ENCODE results near the gene PIGU.

Gene PIGU

DNA sequence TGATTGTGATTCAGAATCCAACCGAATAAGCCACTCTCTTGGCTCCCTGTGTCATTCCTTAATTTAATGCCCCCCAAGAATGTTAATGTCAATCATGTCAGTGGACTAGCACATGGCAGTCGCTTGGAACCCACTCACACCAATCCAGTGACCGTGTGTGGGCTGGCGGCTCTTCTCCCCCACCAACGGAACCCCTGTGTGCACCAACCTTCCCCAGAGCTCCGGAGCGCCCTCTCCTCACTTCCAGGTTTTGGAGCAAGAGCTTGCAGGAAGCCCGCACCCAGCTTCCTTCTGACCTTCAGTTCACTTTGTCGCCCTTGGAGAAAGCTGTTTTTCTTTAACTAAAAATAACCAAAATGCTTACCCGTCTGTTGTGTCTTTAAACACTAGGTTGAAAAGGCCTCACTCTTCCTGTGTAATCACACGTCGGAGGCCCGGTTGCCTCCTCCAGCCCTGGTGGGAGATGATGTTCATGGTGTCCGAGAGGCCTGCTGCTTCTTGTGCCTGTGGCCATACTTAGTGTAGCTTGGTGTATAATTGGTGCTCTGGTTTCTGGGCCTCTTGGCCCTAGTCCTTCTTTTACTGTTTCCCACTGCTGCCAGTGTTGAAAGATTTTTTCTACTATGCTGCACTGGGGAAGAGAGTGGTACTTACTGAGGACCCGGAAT lies 136.2 kb downstream of the PIGU start:
- Mint-ChIP-seq H3K4me3 (no peak overlapping the region), H3K4me1 (ENCODE audit: low read depth) (peaks cover 24% of the 10 kb centered on the region), H3K36me3 (ENCODE audit: low read depth) (peaks cover 36% of the 10 kb centered on the region), H3K9me3 (no peaks in the 10 kb centered on the region), H3K27me3 (no peaks in the 10 kb centered on the region), H3K27ac (peak overlapping the region; percentile 42)

DNA sequence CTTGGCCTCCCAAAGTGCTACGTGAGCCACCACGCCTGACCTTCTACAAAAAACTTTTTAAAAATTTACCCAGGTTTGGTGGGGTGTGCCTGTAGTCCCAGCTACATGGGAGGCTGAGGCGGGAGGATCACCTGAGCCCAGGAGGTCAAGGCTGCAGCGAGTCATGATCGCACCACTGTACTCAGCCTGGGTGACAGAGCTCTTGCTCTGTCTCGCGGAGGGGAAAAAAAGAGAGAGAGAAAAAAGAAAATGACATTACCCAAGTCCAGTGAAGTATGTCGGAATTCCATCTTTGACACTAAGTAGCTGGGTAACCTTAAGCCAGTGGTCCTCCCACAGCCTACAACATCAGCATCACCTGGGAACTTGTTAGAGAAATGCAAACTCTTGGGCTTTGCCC lies 137.1 kb downstream of the PIGU start:
- H3K36me3 Mint-ChIP-seq (ENCODE audit: low read depth), result peaks cover 43% of the 10 kb centered on the region
- H3K4me1 Mint-ChIP-seq (ENCODE audit: low read depth), result peaks cover 23% of the 10 kb centered on the region
- H3K27ac Mint-ChIP-seq, result no peak overlapping the region
- H3K27me3 Mint-ChIP-seq, result no peaks in the 10 kb centered on the region
- H3K4me3 Mint-ChIP-seq, result no peak overlapping the region
- no peaks in the 10 kb centered on the region for H3K9me3 Mint-ChIP-seq

DNA sequence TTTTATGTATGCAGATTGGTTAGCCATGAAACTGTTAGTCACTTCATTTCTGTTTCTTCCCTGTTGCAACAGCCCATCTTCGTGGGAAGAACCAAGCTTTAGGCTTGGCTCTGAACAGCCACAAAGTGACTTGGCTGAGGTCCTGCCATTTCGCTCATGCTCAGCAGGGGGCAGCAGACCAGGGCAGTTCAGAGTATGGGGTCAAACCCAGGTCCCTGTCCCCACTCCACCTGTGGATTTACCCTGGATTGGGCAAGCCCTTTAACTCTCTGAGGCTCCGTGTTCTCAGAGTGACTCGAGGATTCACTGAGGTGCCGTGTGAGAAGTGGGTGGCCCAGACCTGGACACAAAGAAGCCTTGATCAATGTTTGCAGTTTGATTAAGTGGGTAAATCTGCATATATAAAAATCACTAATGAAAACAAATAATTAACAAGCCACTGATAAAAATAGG lies 138.2 kb downstream of the PIGU start:
- no peak overlapping the region for H3K27ac Mint-ChIP-seq
- peaks cover 13% of the 10 kb centered on the region for H3K4me1 Mint-ChIP-seq (ENCODE audit: low read depth)
- H3K36me3 Mint-ChIP-seq (ENCODE audit: low read depth), result peaks cover 49% of the 10 kb centered on the region
- H3K27me3 Mint-ChIP-seq, result no peaks in the 10 kb centered on the region
- no peaks in the 10 kb centered on the region for H3K9me3 Mint-ChIP-seq
- no peak overlapping the region for H3K4me3 Mint-ChIP-seq

DNA sequence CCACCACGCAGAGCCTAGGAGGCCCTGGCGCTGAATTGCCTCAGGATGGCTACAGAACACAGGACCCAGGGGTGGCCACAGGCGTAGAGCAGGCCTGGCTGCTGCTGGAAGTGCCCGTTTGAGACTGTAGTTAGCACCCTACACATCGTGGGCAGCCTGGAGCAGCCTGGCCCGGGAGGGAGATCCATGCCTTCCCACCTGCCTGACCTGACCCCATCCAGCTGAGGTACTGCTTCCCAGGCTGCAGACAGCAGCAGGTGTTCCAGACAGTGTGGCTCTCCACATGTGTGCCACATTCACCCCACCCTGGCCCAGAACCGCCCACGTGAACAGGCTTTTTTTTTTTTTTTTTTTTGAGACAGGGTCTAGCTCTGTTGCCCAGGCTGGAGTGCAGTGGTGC lies 139.2 kb downstream of the PIGU start:
- Mint-ChIP-seq H3K36me3 (ENCODE audit: low read depth) (peaks cover 49% of the 10 kb centered on the region), H3K4me3 (no peak overlapping the region), H3K27ac (no peak overlapping the region), H3K27me3 (no peaks in the 10 kb centered on the region), H3K9me3 (no peaks in the 10 kb centered on the region), H3K4me1 (ENCODE audit: low read depth) (peaks cover 12% of the 10 kb centered on the region)

DNA sequence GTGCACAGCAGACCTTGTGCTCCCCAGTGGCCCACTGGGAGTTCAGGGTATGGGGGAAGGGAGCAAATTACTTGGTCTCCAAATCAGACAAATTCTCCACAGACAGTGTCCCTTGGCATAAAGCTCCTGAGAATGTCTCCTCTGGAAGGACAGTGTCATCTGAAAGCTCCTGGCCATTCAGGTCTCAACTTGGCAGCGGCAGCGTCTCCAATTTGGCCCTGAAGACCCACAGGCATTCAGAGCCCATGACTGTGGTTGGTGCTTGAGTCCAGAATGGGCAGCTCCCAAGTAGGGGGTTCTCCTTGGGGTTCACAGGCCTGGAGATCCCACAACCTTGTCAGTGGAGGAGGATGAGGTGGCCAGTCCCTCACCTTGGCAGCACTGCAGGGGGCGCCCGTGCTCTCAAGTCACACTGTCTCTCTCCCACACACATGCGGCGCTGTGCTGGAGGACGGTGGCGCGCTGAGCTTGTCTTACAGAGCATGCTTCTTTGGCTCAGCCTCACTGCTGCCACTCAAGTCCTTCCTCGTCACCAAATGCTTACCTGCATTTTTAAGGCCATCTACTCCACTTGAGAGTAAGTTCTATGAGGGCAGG lies 140.0 kb downstream of the PIGU start:
- peaks cover 11% of the 10 kb centered on the region for H3K4me1 Mint-ChIP-seq (ENCODE audit: low read depth)

DNA sequence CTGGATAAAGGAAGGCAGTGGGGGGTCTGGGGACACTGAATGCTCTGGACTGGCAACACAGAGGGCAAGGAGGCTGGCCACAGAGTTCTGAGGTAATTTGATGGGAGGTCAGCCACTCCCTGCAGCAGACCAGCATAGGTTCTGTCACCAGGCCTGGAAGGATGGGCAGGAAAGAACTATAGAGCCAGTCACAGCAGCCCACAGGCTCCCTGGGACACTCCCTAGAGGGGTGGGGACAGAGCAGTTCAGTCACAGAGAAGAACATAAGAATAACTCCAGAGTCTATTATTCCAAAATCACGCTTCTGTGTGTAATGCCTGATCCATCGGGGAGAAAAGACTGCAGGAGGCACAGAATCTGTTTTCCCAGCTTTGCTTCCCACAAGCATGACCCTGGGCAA lies 141.0 kb downstream of the PIGU start:
- Mint-ChIP-seq H3K36me3 (ENCODE audit: low read depth) (peaks cover 41% of the 10 kb centered on the region), H3K9me3 (no peaks in the 10 kb centered on the region), H3K27ac (no peak overlapping the region), H3K27me3 (no peaks in the 10 kb centered on the region), H3K4me3 (no peak overlapping the region), H3K4me1 (ENCODE audit: low read depth) (peaks cover 5% of the 10 kb centered on the region)

More for the DNA sequence above, 140.0 kb downstream of the PIGU start:
- no peak overlapping the region for H3K27ac Mint-ChIP-seq
- H3K4me3 Mint-ChIP-seq, result no peak overlapping the region
- H3K9me3 Mint-ChIP-seq, result no peaks in the 10 kb centered on the region
- H3K27me3 Mint-ChIP-seq, result no peaks in the 10 kb centered on the region
- H3K36me3 Mint-ChIP-seq (ENCODE audit: low read depth), result peaks cover 49% of the 10 kb centered on the region

DNA sequence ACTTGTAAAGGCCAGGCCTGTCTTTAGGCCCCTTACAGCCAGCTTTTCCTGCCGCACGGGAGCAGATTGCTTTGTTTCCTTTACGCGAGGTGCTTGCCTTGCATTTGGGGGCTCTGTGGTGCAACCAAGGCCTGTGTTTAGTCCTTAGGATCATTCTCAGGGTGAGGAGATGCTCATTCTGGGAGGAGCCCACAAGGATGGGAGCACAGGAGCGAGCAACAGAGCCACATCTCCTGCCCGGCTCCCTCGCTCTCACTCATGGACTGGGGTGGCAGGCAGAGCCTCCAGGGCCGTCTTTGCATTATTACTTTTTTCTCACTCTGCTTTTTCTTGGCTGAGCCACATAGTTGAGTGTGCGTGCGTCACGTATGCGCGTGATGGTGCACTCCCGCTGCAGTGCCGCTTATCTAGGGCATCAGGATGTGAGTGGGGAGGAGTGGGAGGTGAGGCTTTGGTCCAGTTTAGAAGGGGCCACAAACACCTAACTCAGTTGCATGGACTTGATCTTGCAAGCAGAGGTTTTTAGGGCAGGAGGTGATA lies 141.5 kb downstream of the PIGU start:
- Mint-ChIP-seq H3K4me3 (no peak overlapping the region), H3K9me3 (no peaks in the 10 kb centered on the region), H3K36me3 (ENCODE audit: low read depth) (peaks cover 36% of the 10 kb centered on the region), H3K27me3 (no peaks in the 10 kb centered on the region), H3K27ac (no peak overlapping the region), H3K4me1 (ENCODE audit: low read depth) (peaks cover 4% of the 10 kb centered on the region)

DNA sequence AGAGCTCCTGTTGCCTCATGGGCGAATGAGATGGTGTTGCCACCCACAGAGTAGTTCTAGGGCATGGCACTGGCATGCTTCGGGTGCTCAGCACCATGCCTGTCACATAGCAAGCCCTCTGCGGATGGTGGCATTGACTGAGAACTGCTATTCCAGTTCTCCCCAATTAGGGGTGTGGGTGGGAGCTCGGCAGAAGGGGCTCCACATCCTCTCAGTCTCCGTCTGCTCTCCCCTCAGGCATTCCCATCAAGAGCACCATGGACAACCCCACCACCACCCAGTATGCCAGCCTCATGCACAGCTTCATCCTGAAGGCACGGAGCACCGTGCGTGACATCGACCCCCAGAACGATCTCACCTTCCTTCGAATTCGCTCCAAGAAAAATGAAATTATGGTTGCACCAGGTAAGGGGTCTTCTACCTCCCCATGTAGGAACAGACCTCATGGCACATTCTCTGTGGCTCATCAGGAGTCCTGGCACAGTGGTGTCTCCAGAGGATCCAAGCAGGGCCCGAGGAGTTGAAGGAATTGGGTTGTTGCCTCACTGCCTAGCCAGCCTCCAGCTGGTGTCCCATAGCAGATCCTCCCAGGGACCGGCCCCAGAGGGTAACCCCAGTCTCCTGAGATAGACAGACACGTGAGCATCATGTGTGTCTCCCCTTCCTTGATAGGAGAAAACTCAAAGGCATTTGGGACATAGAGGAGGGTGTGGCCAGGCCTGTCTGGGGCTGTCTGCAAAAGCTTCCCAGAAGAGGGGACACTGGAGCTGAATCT lies 142.3 kb downstream of the PIGU start:
- H3K36me3 Mint-ChIP-seq (ENCODE audit: low read depth), result peaks cover 31% of the 10 kb centered on the region

DNA sequence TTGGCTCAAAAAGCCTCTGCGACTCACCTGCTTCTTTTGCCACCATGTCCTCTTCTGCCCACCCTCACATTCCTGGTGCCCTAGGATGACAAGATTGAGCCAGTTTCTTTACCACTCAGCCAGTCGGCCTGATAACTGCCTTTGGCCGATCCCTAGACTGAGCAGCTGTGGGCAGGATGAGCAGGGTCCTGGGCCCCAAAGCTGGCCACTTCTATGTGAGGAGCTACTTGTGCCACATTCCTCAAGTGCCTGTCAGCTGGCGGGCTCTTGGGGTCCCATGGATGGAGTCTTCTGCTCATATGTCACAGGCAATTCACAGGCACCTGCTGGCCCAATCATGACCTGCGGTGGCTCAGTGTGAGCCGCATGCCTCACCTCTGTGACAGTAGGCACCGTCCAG lies 144.1 kb downstream of the PIGU start:
- Mint-ChIP-seq H3K27ac (no peak overlapping the region), H3K36me3 (ENCODE audit: low read depth) (peaks cover 31% of the 10 kb centered on the region), H3K9me3 (no peaks in the 10 kb centered on the region), H3K27me3 (no peaks in the 10 kb centered on the region), H3K4me3 (no peak overlapping the region), H3K4me1 (ENCODE audit: low read depth) (peaks cover 4% of the 10 kb centered on the region)

More for the DNA sequence above, 142.3 kb downstream of the PIGU start:
- H3K27ac Mint-ChIP-seq, result no peak overlapping the region
- peaks cover 4% of the 10 kb centered on the region for H3K4me1 Mint-ChIP-seq (ENCODE audit: low read depth)
- no peak overlapping the region for H3K4me3 Mint-ChIP-seq
- no peaks in the 10 kb centered on the region for H3K9me3 Mint-ChIP-seq
- no peaks in the 10 kb centered on the region for H3K27me3 Mint-ChIP-seq

DNA sequence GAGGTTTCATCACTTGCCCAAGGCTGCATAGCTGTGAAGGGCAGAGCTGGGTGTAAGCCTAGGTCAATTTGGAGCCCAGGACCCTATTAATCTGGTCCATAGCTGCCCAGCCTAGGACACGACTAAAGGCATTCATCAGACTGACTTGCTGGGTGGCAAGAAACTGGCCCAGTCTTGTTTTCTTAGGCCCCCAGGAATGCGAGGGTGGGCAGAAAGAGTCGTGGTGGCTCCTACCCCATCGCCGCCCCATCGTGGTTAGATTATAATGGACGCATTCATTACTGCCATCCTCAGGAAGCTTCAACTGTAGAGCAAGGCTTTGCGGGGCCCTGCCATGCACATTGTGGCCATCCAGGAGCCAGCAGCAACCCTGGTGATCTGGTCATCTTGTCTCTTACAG lies 144.6 kb downstream of the PIGU start:
- H3K27ac Mint-ChIP-seq, result no peak overlapping the region
- H3K36me3 Mint-ChIP-seq (ENCODE audit: low read depth), result peaks cover 31% of the 10 kb centered on the region

DNA sequence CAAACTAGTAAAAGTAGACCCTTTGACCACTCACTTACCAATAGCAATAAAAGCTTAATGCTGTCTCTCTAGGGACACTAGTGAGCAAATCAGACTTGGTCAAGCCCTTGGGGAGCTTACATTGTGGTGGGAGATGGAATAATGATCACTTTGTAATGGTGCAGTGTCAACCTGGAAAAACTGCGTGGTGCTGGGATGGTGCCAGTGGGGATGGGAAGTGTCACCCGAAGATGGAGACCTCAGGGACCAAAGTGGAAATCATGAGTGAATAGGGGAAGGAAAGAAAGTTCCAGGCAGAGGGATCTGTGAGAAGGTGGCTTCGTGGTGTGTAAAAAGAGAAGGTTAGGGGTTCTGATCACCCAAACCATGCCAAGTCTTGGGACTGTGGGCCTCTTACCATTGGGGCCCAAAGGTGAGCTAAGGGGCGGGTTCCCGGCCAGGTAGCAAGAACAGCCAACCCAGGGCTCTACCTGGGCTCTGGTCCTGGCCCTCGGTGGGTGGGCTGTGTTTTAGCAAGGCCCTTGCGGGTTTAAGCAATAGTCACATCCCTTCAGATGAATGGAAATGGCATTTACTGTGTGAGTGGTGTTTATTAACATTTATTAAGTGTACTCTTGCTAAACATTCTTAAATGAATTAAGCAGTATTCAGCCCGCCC lies 145.2 kb downstream of the PIGU start:
- H3K27ac Mint-ChIP-seq, result no peak overlapping the region
- no peaks in the 10 kb centered on the region for H3K27me3 Mint-ChIP-seq
- no peaks in the 10 kb centered on the region for H3K9me3 Mint-ChIP-seq
- H3K4me3 Mint-ChIP-seq, result no peak overlapping the region
- H3K4me1 Mint-ChIP-seq (ENCODE audit: low read depth), result peaks cover 4% of the 10 kb centered on the region
- H3K36me3 Mint-ChIP-seq (ENCODE audit: low read depth), result peaks cover 31% of the 10 kb centered on the region

More for the DNA sequence above, 144.6 kb downstream of the PIGU start:
- H3K27me3 Mint-ChIP-seq, result no peaks in the 10 kb centered on the region
- H3K4me3 Mint-ChIP-seq, result no peak overlapping the region
- no peaks in the 10 kb centered on the region for H3K9me3 Mint-ChIP-seq
- H3K4me1 Mint-ChIP-seq (ENCODE audit: low read depth), result peaks cover 4% of the 10 kb centered on the region

DNA sequence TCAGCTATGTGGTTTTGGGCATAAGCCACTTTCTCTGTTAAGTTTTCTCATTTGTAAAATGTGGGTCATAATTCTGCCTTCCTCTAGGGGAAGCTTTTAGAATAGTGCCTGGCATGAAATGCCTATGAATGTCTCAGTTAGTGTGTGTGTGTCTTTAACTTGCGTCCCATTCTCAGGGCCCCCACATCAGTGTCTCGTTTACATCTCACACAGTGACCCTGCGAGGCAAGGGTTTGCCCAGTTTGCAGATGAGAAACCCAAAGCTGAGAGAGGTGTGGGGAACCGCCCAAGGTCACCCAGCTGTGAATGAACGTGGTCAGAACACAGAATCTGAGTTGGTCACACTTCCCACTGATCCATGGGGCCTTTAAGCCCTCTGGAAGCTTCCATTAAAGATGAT lies 146.6 kb downstream of the PIGU start:
- no peak overlapping the region for H3K27ac Mint-ChIP-seq
- H3K36me3 Mint-ChIP-seq (ENCODE audit: low read depth), result peaks cover 33% of the 10 kb centered on the region
- H3K4me1 Mint-ChIP-seq (ENCODE audit: low read depth), result peaks cover 4% of the 10 kb centered on the region
- no peaks in the 10 kb centered on the region for H3K9me3 Mint-ChIP-seq
- H3K4me3 Mint-ChIP-seq, result no peak overlapping the region
- no peaks in the 10 kb centered on the region for H3K27me3 Mint-ChIP-seq

DNA sequence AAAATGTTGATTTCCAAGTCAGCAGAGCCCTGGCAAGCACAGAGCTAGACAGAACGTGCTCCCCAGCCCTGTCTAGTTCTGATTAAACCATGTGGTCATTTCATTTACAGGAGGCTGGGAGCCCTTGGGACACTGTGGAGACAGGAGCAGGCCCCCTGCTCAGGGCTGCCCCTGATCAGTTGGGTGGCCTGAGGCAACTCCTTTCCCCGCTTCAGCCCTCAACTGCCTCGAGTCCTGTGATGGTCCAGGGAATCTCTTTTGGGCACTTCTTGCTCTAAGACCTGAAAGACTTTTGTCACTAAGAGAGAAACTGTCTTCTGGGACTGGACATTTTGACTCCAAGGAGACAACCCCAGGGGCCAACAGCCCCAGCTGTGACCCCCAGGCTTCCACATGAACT lies 147.2 kb downstream of the PIGU start:
- Mint-ChIP-seq H3K27ac (no peak overlapping the region), H3K36me3 (ENCODE audit: low read depth) (peaks cover 29% of the 10 kb centered on the region), H3K4me3 (no peak overlapping the region), H3K4me1 (ENCODE audit: low read depth) (peaks cover 4% of the 10 kb centered on the region), H3K9me3 (no peaks in the 10 kb centered on the region), H3K27me3 (no peaks in the 10 kb centered on the region)

DNA sequence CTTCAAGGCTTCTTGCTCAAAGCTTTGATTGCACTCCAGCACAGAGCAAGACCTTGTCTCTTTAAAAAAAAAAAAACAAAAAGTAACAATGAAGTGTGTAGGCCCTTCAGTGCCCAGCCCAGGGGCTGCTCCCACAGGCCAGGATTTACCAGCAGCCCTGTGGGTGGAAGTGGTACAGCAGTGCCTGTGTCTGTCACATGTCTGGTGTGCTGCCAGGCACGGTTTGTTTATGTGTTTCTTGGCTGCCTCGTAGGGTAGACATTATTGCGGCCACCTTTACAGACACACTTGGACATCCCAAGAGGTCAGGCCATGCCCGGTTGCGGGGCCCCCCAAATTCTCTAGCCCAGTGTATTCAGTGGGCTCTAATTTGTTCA lies 148.0 kb downstream of the PIGU start:
- no peak overlapping the region for H3K4me3 Mint-ChIP-seq

DNA sequence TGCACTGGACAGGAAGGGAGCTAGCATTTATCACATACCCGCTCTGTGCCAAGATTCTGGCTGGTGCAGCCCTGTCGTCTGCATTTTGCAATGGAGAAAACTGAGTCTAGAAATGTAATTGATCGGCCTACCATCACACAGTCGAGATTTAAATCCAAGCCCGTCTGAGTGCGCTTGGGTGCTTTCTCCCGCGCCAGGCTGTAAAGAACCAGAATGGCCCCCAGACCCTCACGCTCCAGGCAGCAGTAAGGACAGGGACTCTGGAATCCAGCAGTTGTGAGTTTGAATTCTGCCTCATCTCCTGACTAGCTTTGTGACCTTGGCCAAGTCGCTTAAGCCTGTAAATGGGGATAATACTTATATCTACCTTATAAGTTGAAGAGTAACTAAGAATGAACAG lies 149.9 kb downstream of the PIGU start:
- Mint-ChIP-seq H3K36me3 (ENCODE audit: low read depth) (peaks cover 26% of the 10 kb centered on the region), H3K27ac (no peak overlapping the region), H3K27me3 (no peaks in the 10 kb centered on the region), H3K4me1 (ENCODE audit: low read depth) (peaks cover 26% of the 10 kb centered on the region), H3K4me3 (no peak overlapping the region), H3K9me3 (no peaks in the 10 kb centered on the region)

More for the DNA sequence above, 148.0 kb downstream of the PIGU start:
- H3K4me1 Mint-ChIP-seq (ENCODE audit: low read depth), result peaks cover 9% of the 10 kb centered on the region
- no peak overlapping the region for H3K27ac Mint-ChIP-seq
- H3K36me3 Mint-ChIP-seq (ENCODE audit: low read depth), result peaks cover 23% of the 10 kb centered on the region
- no peaks in the 10 kb centered on the region for H3K9me3 Mint-ChIP-seq
- no peaks in the 10 kb centered on the region for H3K27me3 Mint-ChIP-seq

Measured in stimulated activated naive CD8-positive, alpha-beta T cell treated with anti-CD3 and anti-CD28 coated beads, Interleukin-15, Interleukin-2, amounts not matched to agents 100 ng/mL and 50 ng/mL, for 24 hours (primary cell).